GM23248 (cell line): ENCODE data around the gene INPP1.

Source experiments
- EZH2 ChIP-seq: fragments of 200-600 bp; sonication (generic); IDR thresholded peaks from 2 replicates; pipeline ENCODE4 v1.6.1; 2018; ENCODE audit warnings: antibody characterized with exemption, mild to moderate bottlenecking; ENCODE audit not compliant: insufficient read depth, poor library complexity, severe bottlenecking
- EZH2phosphoT487 ChIP-seq: fragments of 200-600 bp; sonication (generic); IDR thresholded peaks from 2 replicates; pipeline ENCODE4 v1.6.1; 2018; ENCODE audit warnings: antibody characterized with exemption, moderate library complexity, mild to moderate bottlenecking, low read depth; ENCODE audit not compliant: insufficient read depth

GRCh38 chr2:190313880-190314279 lies 29.5 kb upstream of the INPP1 start:
- TF ChIP-seq EZH2 (no peak), EZH2phosphoT487 (no peak)
